Measurements from ENCODE around the gene PTCD3.
A peak's percentile ranks its signal among the peaks of the same experiment; 100 is the strongest.

PTCD3 gene

GRCh38 chr2:86172610-86173009 lies 66.6 kb downstream of the PTCD3 start:
- H3K4me3 Mint-ChIP-seq: no peak overlapping the region
- H3K27me3 Mint-ChIP-seq: no peaks in the 10 kb centered on the region
- H3K36me3 Mint-ChIP-seq (ENCODE audit: insufficient read depth): peaks cover 59% of the 10 kb centered on the region
- ATAC-seq (replicated peaks; ENCODE audit: extremely low read depth, poor library complexity, severe bottlenecking) (no peak), DNase-seq (ENCODE audit: low spot score in 2 of 2) (no peak)
- no peaks in the 10 kb centered on the region for H3K9me3 Mint-ChIP-seq
- no peak overlapping the region for H3K27ac Mint-ChIP-seq (ENCODE audit: low read depth)
- H3K4me1 Mint-ChIP-seq: peaks cover 34% of the 10 kb centered on the region

GRCh38 chr2:86174445-86174844 lies 68.4 kb downstream of the PTCD3 start:
- no peak for ATAC-seq (replicated peaks; ENCODE audit: extremely low read depth, poor library complexity, severe bottlenecking)
- no peak for DNase-seq (ENCODE audit: low spot score in 2 of 2)
- Mint-ChIP-seq H3K27ac (ENCODE audit: low read depth) (peak overlapping the region; percentile 76), H3K4me1 (peaks cover 34% of the 10 kb centered on the region), H3K4me3 (no peak overlapping the region), H3K27me3 (no peaks in the 10 kb centered on the region), H3K36me3 (ENCODE audit: insufficient read depth) (peaks cover 55% of the 10 kb centered on the region), H3K9me3 (no peaks in the 10 kb centered on the region)

GRCh38 chr2:86175828-86176227 lies 69.8 kb downstream of the PTCD3 start:
- Mint-ChIP-seq H3K36me3 (ENCODE audit: insufficient read depth) (peaks cover 52% of the 10 kb centered on the region), H3K4me3 (no peak overlapping the region), H3K4me1 (peaks cover 34% of the 10 kb centered on the region), H3K27me3 (no peaks in the 10 kb centered on the region), H3K9me3 (no peaks in the 10 kb centered on the region), H3K27ac (ENCODE audit: low read depth) (peak overlapping the region; percentile 76)
- DNase-seq (ENCODE audit: low spot score in 2 of 2) (no peak), ATAC-seq (replicated peaks; ENCODE audit: extremely low read depth, poor library complexity, severe bottlenecking) (no peak)

GRCh38 chr2:86176597-86176996 lies 70.6 kb downstream of the PTCD3 start:
- Mint-ChIP-seq H3K4me1 (peaks cover 34% of the 10 kb centered on the region), H3K27ac (ENCODE audit: low read depth) (no peak overlapping the region), H3K4me3 (no peak overlapping the region), H3K9me3 (no peaks in the 10 kb centered on the region), H3K27me3 (no peaks in the 10 kb centered on the region), H3K36me3 (ENCODE audit: insufficient read depth) (peaks cover 49% of the 10 kb centered on the region)
- ATAC-seq (replicated peaks; ENCODE audit: extremely low read depth, poor library complexity, severe bottlenecking): no peak
- no peak for DNase-seq (ENCODE audit: low spot score in 2 of 2)

GRCh38 chr2:86185517-86186212 lies 79.6 kb downstream of the PTCD3 start:
- no peak for DNase-seq (ENCODE audit: low spot score in 2 of 2)
- Mint-ChIP-seq H3K9me3 (no peaks in the 10 kb centered on the region), H3K36me3 (ENCODE audit: insufficient read depth) (peaks cover 7% of the 10 kb centered on the region), H3K4me3 (peak overlapping the region; percentile 70), H3K4me1 (peaks cover 58% of the 10 kb centered on the region), H3K27me3 (no peaks in the 10 kb centered on the region), H3K27ac (ENCODE audit: low read depth) (peak overlapping the region; percentile 92)
- peak; percentile 78 for ATAC-seq (replicated peaks; ENCODE audit: extremely low read depth, poor library complexity, severe bottlenecking)

- peaks cover 60% of the 10 kb centered on the region for H3K4me1 Mint-ChIP-seq
- peak overlapping the region; percentile 70 for H3K4me3 Mint-ChIP-seq
- H3K27ac Mint-ChIP-seq (ENCODE audit: low read depth): peak overlapping the region; percentile 92
- H3K36me3 Mint-ChIP-seq (ENCODE audit: insufficient read depth): peaks cover 5% of the 10 kb centered on the region
- H3K27me3 Mint-ChIP-seq: no peaks in the 10 kb centered on the region
- DNase-seq (ENCODE audit: low spot score in 2 of 2) (no peak), ATAC-seq (replicated peaks; ENCODE audit: extremely low read depth, poor library complexity, severe bottlenecking) (no peak)
- H3K9me3 Mint-ChIP-seq: no peaks in the 10 kb centered on the region
These were observed 80.4 kb downstream of the PTCD3 start for GRCh38 chr2:86186431-86186830.

GRCh38 chr2:86189782-86190416 lies 83.9 kb downstream of the PTCD3 start:
- Mint-ChIP-seq H3K9me3 (no peaks in the 10 kb centered on the region), H3K4me3 (no peak overlapping the region), H3K27ac (ENCODE audit: low read depth) (no peak overlapping the region), H3K36me3 (ENCODE audit: insufficient read depth) (peaks cover 8% of the 10 kb centered on the region), H3K4me1 (peaks cover 62% of the 10 kb centered on the region), H3K27me3 (no peaks in the 10 kb centered on the region)
- no peak for DNase-seq (ENCODE audit: low spot score in 2 of 2)
- no peak for ATAC-seq (replicated peaks; ENCODE audit: extremely low read depth, poor library complexity, severe bottlenecking)

Measured in central memory CD8-positive, alpha-beta T cell (primary cell).